ENCODE results near the gene ACOT8. TPM values are rescaled to one million over a fixed set of nuclear protein-coding genes. Genes with fewer than 3 reads are reported as not detected.
A peak's percentile ranks its signal among the peaks of the same experiment; 100 is the strongest.

Gene ACOT8
- total RNA-seq: 10 to 100 TPM; 22.5 to 57.8 (median 31.4) TPM
- polyA plus RNA-seq: 10 to 100 TPM; 34.2 to 44.6 TPM
- long read RNA-seq, donor 1, transcript ACOT8-207 (4 exons, 1,268 nt): minor isoform, 5 of 43 reads
- long read RNA-seq, donor 1, transcript ACOT8-201 (6 exons, 1,168 nt): major isoform, 28 of 43 reads
- long read RNA-seq, donor 1, partial matches to known transcripts: 4 of 43 reads
- long read RNA-seq, donor 1, other reads (novel, unspliced or antisense): 6 of 43 reads
- long read RNA-seq, donor 2, transcript ACOT8-201 (6 exons, 1,168 nt): major isoform, 85 of 112 reads
- long read RNA-seq, donor 2, transcript ACOT8-204 (6 exons, 1,197 nt): minor isoform, 5 of 112 reads
- long read RNA-seq, donor 2, partial matches to known transcripts: 6 of 112 reads
- long read RNA-seq, donor 2, other reads (novel, unspliced or antisense): 13 of 112 reads
- long read RNA-seq, donor 3, transcript ACOT8-201 (6 exons, 1,168 nt): major isoform, 24 of 42 reads
- long read RNA-seq, donor 3, partial matches to known transcripts: 3 of 42 reads
- long read RNA-seq, donor 3, other reads (novel, unspliced or antisense): 11 of 42 reads

DNA sequence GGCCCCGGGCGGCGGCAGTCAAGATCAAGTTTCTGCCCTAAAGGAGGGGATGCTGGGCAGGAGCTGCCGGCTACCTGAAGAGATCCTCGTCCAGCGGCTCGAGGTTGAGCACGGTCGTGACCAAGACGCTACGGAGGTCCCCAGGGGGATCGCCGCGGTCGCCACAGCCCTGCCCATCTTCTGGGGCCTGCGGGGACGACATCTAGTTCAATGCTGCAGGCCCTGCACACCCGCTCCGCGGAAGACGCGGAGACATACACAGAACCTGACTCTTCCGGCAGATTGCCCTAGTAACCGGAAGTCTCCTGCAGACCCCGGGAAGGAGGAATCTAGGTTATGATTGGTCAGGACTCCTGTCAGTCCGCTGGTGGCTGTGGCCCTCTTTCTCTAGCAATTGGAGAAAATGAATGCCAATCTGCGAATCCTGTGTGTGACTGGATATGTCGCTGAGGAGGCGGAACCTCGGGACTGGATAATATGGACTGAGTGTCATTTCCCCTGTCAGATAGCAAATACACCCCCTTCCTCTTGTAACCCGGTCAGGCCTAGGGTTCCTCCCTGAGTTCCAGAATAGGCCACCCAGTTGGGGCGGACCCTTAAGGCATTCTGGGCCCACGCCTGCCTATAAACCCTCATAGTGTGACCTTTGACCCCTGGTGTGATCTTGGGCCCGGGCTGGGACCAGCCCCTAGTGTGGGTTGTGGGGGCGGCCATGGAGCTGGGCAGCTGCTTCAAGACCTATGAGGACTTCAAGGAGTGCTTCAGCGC lies at the start of gene ACOT8, which contains the start of gene ZSWIM3:
Gene ACOT8 (minus strand): TSS at position 279 of the 768 bp plus-strand sequence. CDS start 77 bp downstream, at position 202.
Gene ZSWIM3 (plus strand): TSS at position 501 of the 768 bp plus-strand sequence. CDS start 212 bp downstream, at position 713.
- no peaks in the 10 kb centered on the region for H3K27me3 ChIP-seq
- no peak for TF ChIP-seq CTCF (IDR thresholded peaks at IDR 0.05)
- peak in 1 of 2 donors; percentile 82 for TF ChIP-seq POLR2A (IDR thresholded peaks at IDR 0.05)
- H3K4me1 ChIP-seq: peaks cover 3 to 37% (median 31%) of the 10 kb centered on the region in 12 donors
- ATAC-seq (peak; percentile 97 to 100 (median 98)), DNase-seq (peak; percentile 89 to 100 (median 98))
- no peaks in the 10 kb centered on the region for H3K9me3 ChIP-seq
- peak within 1 kb of the TSS; percentile 69 to 98 (median 92) for H3K4me3 ChIP-seq
- intact Hi-C loops (cut with DNase I): loop anchor here in 1 of 10 donors (2.0 kb wide), 1 partner anchor 78 kb away; the partner anchor contains the start of gene PCIF1
- H3K36me3 ChIP-seq: peaks cover 0 to 27% (median 15%) of the 10 kb centered on the region in 9 donors
- WGBS, 4 donors: 0 to 1% (median 1%) methylated on average over 12 to 36 of the region's 36 CpGs
- H3K27ac ChIP-seq: peak within 1 kb of the TSS; percentile 7 to 94 (median 84)

DNA sequence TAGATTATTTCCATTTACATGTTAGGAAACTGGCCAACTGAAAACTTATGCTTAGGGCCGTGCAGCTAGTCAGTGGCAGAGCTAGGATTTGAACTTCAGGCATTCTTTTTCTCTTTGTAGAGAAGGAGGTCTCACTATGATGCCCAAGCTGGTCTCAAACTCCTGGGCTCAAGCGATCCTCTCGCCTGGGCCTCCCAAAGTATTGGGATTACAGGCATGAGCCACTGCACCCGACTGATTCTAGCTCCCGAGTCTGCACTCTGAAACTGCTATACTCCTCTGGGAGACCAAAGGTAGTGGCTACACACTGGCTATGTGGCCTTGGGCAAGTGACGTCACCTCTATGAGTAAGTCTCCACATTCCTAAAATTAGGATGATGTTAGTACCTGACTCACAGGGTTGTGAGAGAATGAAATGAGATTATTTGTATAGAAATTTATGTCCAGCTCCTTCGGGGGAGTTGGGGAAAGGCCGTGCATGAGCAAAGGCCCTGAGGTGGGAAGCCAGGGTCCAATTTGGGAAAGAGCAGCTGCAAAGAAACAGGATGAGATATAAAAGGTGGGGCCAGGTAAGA lies 48.4 kb upstream of the ACOT8 start:
- Histone ChIP-seq H3K27ac (no peak overlapping the region), H3K36me3 (peaks cover 0 to 77% (median 50%) of the 10 kb centered on the region in 9 donors), H3K27me3 (no peaks in the 10 kb centered on the region), H3K9me3 (no peaks in the 10 kb centered on the region), H3K4me1 (peaks cover 0 to 12% (median 0%) of the 10 kb centered on the region in 12 donors), H3K4me3 (no peak overlapping the region)
- WGBS, 4 donors: 88 to 93% (median 90%) methylated on average over 8 of the region's 8 CpGs
- ATAC-seq (no peak), DNase-seq (no peak)
- TF ChIP-seq POLR2A (IDR thresholded peaks at IDR 0.05) (no peak), CTCF (IDR thresholded peaks at IDR 0.05) (no peak)
- intact Hi-C loops (cut with DNase I): no loop called here

GRCh38 chr20:45904583-45905504 lies 47.7 kb upstream of the ACOT8 start:
- Histone ChIP-seq H3K4me3 (no peak overlapping the region), H3K27ac (no peak overlapping the region), H3K4me1 (peaks cover 0 to 6% (median 0%) of the 10 kb centered on the region in 12 donors), H3K9me3 (no peaks in the 10 kb centered on the region), H3K27me3 (no peaks in the 10 kb centered on the region), H3K36me3 (peaks cover 0 to 84% (median 55%) of the 10 kb centered on the region in 9 donors)
- peak in 1 of 4 donors; percentile 12 for ATAC-seq
- intact Hi-C loops (cut with DNase I): no loop called here
- TF ChIP-seq CTCF (IDR thresholded peaks at IDR 0.05) (no peak), POLR2A (IDR thresholded peaks at IDR 0.05) (no peak)
- DNase-seq: peak in 1 of 5 donors; percentile 15
- 84 to 89% (median 87%) methylated on average over 14 to 16 of the region's 16 CpGs for WGBS, 4 donors

Data from heart left ventricle (tissue), 16 donors.